Placental pericyte (primary cell): ENCODE measurements around the gene MANF. TPM values are rescaled to one million over a fixed set of nuclear protein-coding genes. Genes with fewer than 3 reads are reported as not detected.

Source experiments
- total RNA-seq: library from RNA; depleted of rRNA; stranded (reverse); fragments of >200 nt; gene quantifications from 2 replicates; pipeline ENCODE4 v1.2.3, GENCODE V29; 2012

MANF gene
- total RNA-seq: 91.8 and 678 TPM in 2 replicates

GRCh38 chr3:51384726-51385473 is at the start of gene MANF:
MANF (plus strand) TSS chr3:51385291; CDS start chr3:51385343, 52 bp downstream.

GRCh38 chr3:51391075-51391565 is 6.0 kb downstream of the MANF start, which contains the start of gene RBM15B:
RBM15B (plus strand) TSS chr3:51391285; CDS start chr3:51391400, 115 bp downstream.

Other genes with a start within 250 kb of the MANF start
- gene RBM15B, start 6.0 kb downstream of the MANF start, total RNA-seq: 36.5 and 59.3 TPM in 2 replicates
- gene DCAF1, start 114.7 kb downstream of the MANF start, total RNA-seq: 17.9 and 19.8 TPM in 2 replicates
- 26.0 and 37.2 TPM in 2 replicates for gene RAD54L2, start 153.4 kb downstream of the MANF start, total RNA-seq